ENCODE measurements around the gene JARID2. TPM values are rescaled to one million over a fixed set of nuclear protein-coding genes. Genes with fewer than 3 reads are reported as not detected.

The JARID2 gene
- total and polyA plus RNA-seq, 8 donors = 2.4 to 6.7 (median 3.7) TPM

DNA sequence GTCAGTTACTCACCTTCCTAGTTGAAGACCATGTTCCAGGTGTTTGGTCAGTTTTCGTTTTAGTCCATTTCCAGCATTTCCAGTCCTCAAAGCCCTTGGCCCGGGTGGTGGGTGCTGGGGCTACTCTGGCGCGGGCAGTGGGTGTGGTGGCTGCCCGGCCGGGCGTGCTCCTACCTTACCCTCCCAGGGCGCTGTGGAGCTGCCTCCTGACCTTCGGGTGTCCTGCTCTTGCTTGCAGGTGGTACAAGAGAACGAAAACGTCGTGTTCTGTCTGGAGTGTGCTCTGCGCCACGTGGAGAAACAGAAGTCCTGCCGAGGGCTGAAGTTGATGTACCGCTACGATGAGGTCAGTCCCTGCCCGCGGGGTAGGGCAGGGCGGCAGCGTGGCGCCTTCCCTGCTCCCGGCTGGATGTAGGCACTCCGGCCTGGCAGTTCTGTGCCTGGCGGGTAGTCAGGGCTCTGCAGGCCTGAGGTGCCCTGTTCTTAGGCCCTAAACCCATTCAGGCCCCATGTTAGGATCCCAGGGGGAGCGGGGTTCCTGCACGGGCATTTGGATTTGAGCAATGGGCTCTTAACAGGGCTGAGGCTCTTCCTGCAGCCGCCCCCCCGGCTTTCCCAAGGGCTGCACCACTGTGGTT is 271.2 kb downstream of the JARID2 start:
- FAIRE-seq = no peak
- Histone ChIP-seq H3K36me3 (peaks cover 0 to 38% (median 9%) of the 10 kb centered on the region in 3 donors), H3K9me3 (no peaks in the 10 kb centered on the region), H3K27ac (no peak overlapping the region), H3K27me3 (no peaks in the 10 kb centered on the region), H3K4me3 (no peak overlapping the region), H3K4me1 (peaks cover 0 to 5% (median 0%) of the 10 kb centered on the region in 3 donors)
- DNase-seq = no peak
- intact Hi-C loops (cut with DNase I) = no loop called here
- TF ChIP-seq, protein P1, sequence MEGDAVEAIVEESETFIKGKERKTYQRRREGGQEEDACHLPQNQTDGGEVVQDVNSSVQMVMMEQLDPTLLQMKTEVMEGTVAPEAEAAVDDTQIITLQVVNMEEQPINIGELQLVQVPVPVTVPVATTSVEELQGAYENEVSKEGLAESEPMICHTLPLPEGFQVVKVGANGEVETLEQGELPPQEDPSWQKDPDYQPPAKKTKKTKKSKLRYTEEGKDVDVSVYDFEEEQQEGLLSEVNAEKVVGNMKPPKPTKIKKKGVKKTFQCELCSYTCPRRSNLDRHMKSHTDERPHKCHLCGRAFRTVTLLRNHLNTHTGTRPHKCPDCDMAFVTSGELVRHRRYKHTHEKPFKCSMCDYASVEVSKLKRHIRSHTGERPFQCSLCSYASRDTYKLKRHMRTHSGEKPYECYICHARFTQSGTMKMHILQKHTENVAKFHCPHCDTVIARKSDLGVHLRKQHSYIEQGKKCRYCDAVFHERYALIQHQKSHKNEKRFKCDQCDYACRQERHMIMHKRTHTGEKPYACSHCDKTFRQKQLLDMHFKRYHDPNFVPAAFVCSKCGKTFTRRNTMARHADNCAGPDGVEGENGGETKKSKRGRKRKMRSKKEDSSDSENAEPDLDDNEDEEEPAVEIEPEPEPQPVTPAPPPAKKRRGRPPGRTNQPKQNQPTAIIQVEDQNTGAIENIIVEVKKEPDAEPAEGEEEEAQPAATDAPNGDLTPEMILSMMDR (IDR thresholded peaks at IDR 0.05) = no peak
- WGBS, 2 donors = 96 to 98% methylated on average over 29 of the region's 29 CpGs
- no peak for ATAC-seq

DNA sequence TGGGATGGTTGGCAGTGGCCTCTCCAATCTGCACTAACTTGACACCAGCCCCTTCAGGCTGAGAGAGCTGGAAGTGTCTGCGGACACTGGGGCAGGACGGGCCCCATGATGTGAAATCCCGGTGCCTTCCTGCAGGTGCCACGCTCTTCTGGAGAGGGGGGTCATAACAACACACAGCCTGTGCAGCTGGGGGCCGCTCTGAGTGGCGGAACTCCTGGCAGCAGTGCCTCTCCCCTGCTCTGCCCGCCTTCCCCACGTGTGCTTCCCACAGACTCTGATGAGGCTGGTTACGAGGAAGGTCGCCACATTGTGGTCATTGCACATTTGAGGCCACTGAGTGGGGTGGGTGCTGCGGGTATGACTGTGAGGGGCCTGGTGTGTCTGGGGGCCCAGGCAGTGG is 271.7 kb downstream of the JARID2 start:
- Histone ChIP-seq H3K27me3 (no peaks in the 10 kb centered on the region), H3K4me1 (peaks cover 0 to 7% (median 0%) of the 10 kb centered on the region in 3 donors), H3K4me3 (no peak overlapping the region), H3K27ac (no peak overlapping the region), H3K9me3 (no peaks in the 10 kb centered on the region), H3K36me3 (peaks cover 0 to 42% (median 9%) of the 10 kb centered on the region in 3 donors)
- ATAC-seq (no peak), FAIRE-seq (no peak), DNase-seq (no peak)
- intact Hi-C loops (cut with DNase I) = no loop called here
- 95 to 96% methylated on average over 11 of the region's 11 CpGs for WGBS, 2 donors
- TF ChIP-seq, protein P1 (IDR thresholded peaks at IDR 0.05) = no peak

DNA sequence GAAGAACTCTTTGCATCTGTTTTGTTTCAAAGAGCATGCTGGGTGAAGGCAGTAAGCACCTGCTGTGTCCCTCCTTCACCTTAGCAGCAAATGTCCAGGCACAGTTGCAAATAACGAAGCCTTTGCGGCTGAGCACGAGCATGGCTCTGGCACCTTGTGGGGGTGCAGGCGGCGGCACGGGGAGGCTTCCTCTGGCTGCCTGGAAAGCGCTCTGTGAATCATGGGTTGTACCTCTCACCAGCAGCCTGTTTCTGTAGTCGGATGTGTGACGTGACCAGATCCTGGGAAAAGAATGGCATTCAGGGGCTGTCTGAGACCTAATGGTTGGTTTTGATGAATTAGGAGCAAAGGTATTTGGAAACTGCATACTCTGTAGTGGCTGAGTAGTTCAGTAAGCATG is 272.2 kb downstream of the JARID2 start:
- H3K27me3 ChIP-seq = no peaks in the 10 kb centered on the region
- no peak overlapping the region for H3K4me3 ChIP-seq
- TF ChIP-seq, protein P1 (IDR thresholded peaks at IDR 0.05) = no peak
- DNase-seq (no peak), FAIRE-seq (no peak), ATAC-seq (no peak)
- H3K36me3 ChIP-seq = peaks cover 0 to 40% (median 9%) of the 10 kb centered on the region in 3 donors
- no peaks in the 10 kb centered on the region for H3K9me3 ChIP-seq
- WGBS, 2 donors = 96 to 98% methylated on average over 9 of the region's 9 CpGs
- intact Hi-C loops (cut with DNase I) = no loop called here
- H3K27ac ChIP-seq = no peak overlapping the region
- H3K4me1 ChIP-seq = peaks cover 0 to 7% (median 0%) of the 10 kb centered on the region in 3 donors

DNA sequence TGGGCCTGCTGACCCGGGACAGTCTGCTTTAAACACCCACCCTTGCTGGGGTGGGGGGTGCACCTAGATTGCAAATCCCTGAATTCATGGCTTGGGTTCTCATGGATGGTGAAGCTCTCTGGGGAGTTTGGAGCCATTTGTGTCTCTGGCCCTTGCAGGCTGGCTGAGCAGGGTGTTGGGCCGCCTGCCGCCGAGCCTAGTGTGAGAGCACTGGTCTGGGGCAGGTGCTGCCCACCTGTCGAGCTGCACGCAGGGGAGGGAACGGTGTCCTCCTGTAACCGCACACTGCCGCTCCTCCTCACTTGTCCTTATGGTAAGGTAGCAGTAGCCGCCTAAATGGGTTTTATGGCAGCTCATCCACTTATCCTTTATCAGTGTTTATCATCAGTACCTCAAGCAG is 273.0 kb downstream of the JARID2 start:
- Histone ChIP-seq H3K36me3 (peaks cover 0 to 38% (median 7%) of the 10 kb centered on the region in 3 donors), H3K4me1 (peaks cover 0 to 7% (median 0%) of the 10 kb centered on the region in 3 donors), H3K27ac (no peak overlapping the region), H3K4me3 (no peak overlapping the region), H3K9me3 (no peaks in the 10 kb centered on the region), H3K27me3 (no peaks in the 10 kb centered on the region)
- FAIRE-seq (no peak), DNase-seq (no peak), ATAC-seq (no peak)
- intact Hi-C loops (cut with DNase I) = no loop called here
- WGBS, 2 donors = 95 to 96% methylated on average over 10 of the region's 10 CpGs
- TF ChIP-seq, protein P1 (IDR thresholded peaks at IDR 0.05) = no peak

DNA sequence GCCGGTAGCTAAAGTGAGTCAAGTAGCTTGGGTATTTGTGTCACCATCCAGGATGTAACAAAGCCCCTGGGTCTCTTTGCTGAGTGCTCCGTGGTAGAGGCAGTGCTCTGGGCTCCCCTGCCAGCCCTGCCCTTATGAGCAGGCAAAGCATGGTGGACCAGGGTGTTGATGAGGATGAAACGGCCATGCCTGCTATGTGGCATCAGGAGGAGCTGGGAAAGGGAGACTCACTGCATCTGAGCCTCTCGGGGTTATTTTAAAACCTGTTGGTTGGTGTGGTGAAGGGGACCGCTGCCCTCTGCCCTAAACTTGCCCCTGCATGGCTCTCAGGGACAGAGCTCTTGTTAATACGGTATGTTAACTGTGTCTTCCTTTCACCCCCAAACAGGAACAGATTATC is 273.8 kb downstream of the JARID2 start:
- no peaks in the 10 kb centered on the region for H3K9me3 ChIP-seq
- intact Hi-C loops (cut with DNase I) = no loop called here
- no peaks in the 10 kb centered on the region for H3K27me3 ChIP-seq
- peaks cover 0 to 7% (median 0%) of the 10 kb centered on the region in 3 donors for H3K4me1 ChIP-seq
- peaks cover 0 to 42% (median 11%) of the 10 kb centered on the region in 3 donors for H3K36me3 ChIP-seq
- DNase-seq = no peak
- FAIRE-seq = no peak
- H3K27ac ChIP-seq = no peak overlapping the region
- TF ChIP-seq, protein P1 (IDR thresholded peaks at IDR 0.05) = no peak
- ATAC-seq = no peak
- WGBS, 2 donors = 83 to 92% methylated on average over 6 of the region's 6 CpGs
- no peak overlapping the region for H3K4me3 ChIP-seq

All from pancreas (tissue), 10 donors.